Smooth muscle cell of the brain vasculature (primary cell): ENCODE results near the gene FGF21.
"Not testable (repeated sequence)": the region's sequence is repeated elsewhere in the genome, so short reads cannot be mapped to it uniquely, and the experiment has no call there.

Experiments
- DNase-seq: peaks from one replicate; pipeline ENCODE4 v3.0.0-alpha.2; 2012; ENCODE audit warnings: low read depth, low spot score

Gene FGF21

GRCh38 chr19:48755084-48755641 lies at the start of gene FGF21:
Gene FGF21, plus strand, starts transcription at chr19:48755524. Its CDS starts 713 bp downstream, at chr19:48756237.
- no peak for DNase-seq

- DNase-seq: no peak
These were observed 46.9 kb upstream of the FGF21 start for GRCh38 chr19:48708471-48708870.

- DNase-seq: no peak
These were observed 44.1 kb upstream of the FGF21 start for GRCh38 chr19:48711106-48711662.

- DNase-seq: no peak
These were observed 42.1 kb upstream of the FGF21 start for GRCh38 chr19:48713041-48713863.

GRCh38 chr19:48713864-48714755 lies 41.2 kb upstream of the FGF21 start:
- DNase-seq: peak; percentile 100

- no peak for DNase-seq
These were observed 40.3 kb upstream of the FGF21 start for GRCh38 chr19:48714759-48715675.

GRCh38 chr19:48715681-48716171 lies 39.6 kb upstream of the FGF21 start:
- DNase-seq: no peak

- DNase-seq: no peak
These were observed 38.6 kb upstream of the FGF21 start for GRCh38 chr19:48716562-48717291.

- not testable (repeated sequence) for DNase-seq
These were observed 37.2 kb upstream of the FGF21 start for GRCh38 chr19:48718106-48718505.

GRCh38 chr19:48718711-48719231 lies 36.6 kb upstream of the FGF21 start:
- DNase-seq: no peak

- no peak for DNase-seq
These were observed 35.8 kb upstream of the FGF21 start, which contains the start of gene MAMSTR for GRCh38 chr19:48719263-48720171. Gene MAMSTR, minus strand, starts transcription at chr19:48719725. Its CDS starts 694 bp downstream, at chr19:48719031.

GRCh38 chr19:48720251-48720612 lies 35.1 kb upstream of the FGF21 start:
- no peak for DNase-seq

- peak; percentile 99 for DNase-seq
These were observed 34.6 kb upstream of the FGF21 start for GRCh38 chr19:48720613-48721296.

GRCh38 chr19:48722196-48722708 lies 33.1 kb upstream of the FGF21 start:
- DNase-seq: no peak

GRCh38 chr19:48724796-48725753 lies 30.2 kb upstream of the FGF21 start:
- DNase-seq: peak; percentile 74

- no peak for DNase-seq
These were observed 28.8 kb upstream of the FGF21 start for GRCh38 chr19:48726556-48726955.
